SIG-M5 treated with dmso at 0.1 percent for 504 hours (cell line): ENCODE results near the gene ARHGAP4.

Experiments used
- DNase-seq: peaks from one replicate; lab custom pipeline; 2025; ENCODE audit not compliant: unreplicated experiment; lab: John Stamatoyannopoulos, UW

The ARHGAP4 gene

GRCh38 chrX:153883163-153883843, 42.8 kb downstream of the ARHGAP4 start:
- no peak for DNase-seq

GRCh38 chrX:153882557-153882956, 43.5 kb downstream of the ARHGAP4 start:
- no peak for DNase-seq

- no peak for DNase-seq
Measured at GRCh38 chrX:153882086-153882498, 44.0 kb downstream of the ARHGAP4 start.

- DNase-seq, result no peak
Measured at GRCh38 chrX:153881281-153881680, 44.8 kb downstream of the ARHGAP4 start.

- DNase-seq, result no peak
Measured at GRCh38 chrX:153880440-153880815, 45.6 kb downstream of the ARHGAP4 start.

- no peak for DNase-seq
Measured at GRCh38 chrX:153879741-153880439, 46.2 kb downstream of the ARHGAP4 start.

- DNase-seq, result no peak
Measured at GRCh38 chrX:153878969-153879653, 47.0 kb downstream of the ARHGAP4 start.

- no peak for DNase-seq
Measured at GRCh38 chrX:153878345-153878744, 47.7 kb downstream of the ARHGAP4 start.

GRCh38 chrX:153877571-153878261, 48.3 kb downstream of the ARHGAP4 start:
- no peak for DNase-seq

- no peak for DNase-seq
Measured at GRCh38 chrX:153876112-153876491, 50.0 kb downstream of the ARHGAP4 start.

- DNase-seq, result peak; percentile 8
Measured at GRCh38 chrX:153875391-153876111, 50.5 kb downstream of the ARHGAP4 start.

GRCh38 chrX:153874366-153875125, 51.5 kb downstream of the ARHGAP4 start:
- DNase-seq, result no peak

GRCh38 chrX:153874085-153874365, 52.0 kb downstream of the ARHGAP4 start:
- no peak for DNase-seq

GRCh38 chrX:153873282-153874084, 52.6 kb downstream of the ARHGAP4 start:
- DNase-seq, result no peak

- no peak for DNase-seq
Measured at GRCh38 chrX:153871946-153872878, 53.9 kb downstream of the ARHGAP4 start.

GRCh38 chrX:153871451-153871850, 54.6 kb downstream of the ARHGAP4 start:
- DNase-seq, result no peak

- DNase-seq, result no peak
Measured at GRCh38 chrX:153870791-153871360, 55.2 kb downstream of the ARHGAP4 start.

- no peak for DNase-seq
Measured at GRCh38 chrX:153870288-153870690, 55.8 kb downstream of the ARHGAP4 start.
